Measurements from ENCODE around the gene CADPS2.

GRCh38 chr7:122544463-122544862 lies 341.8 kb downstream of the CADPS2 start:
- no peak for TF ChIP-seq CTCF (conservative IDR thresholded peaks at IDR 0.05 in 1 of 2, IDR thresholded peaks at IDR 0.05 in 1 of 2; ENCODE audit: low read depth in 1 of 2, low read length in 2 of 2)
- no peak for TF ChIP-seq EZH2 (IDR thresholded peaks at IDR 0.05; ENCODE audit: low read length, missing control alignments)
